HG02588 (cell line): ENCODE data around the gene ZNF580.

Source experiments
- ATAC-seq: cut with Tn5 transposase; IDR thresholded peaks from one replicate; pipeline ENCODE4 v1.9.1; 2021; ENCODE audit warnings: mild to moderate bottlenecking, moderate library complexity; ENCODE audit not compliant: unreplicated experiment

Gene ZNF580

GRCh38 chr19:55674841-55675660 lies 34.2 kb downstream of the ZNF580 start, which contains the start of gene EPN1:
Gene EPN1 (plus strand): TSS chr19:55675226. CDS start chr19:55678628, 3,402 bp downstream.
- ATAC-seq, result peak; percentile 63

DNA sequence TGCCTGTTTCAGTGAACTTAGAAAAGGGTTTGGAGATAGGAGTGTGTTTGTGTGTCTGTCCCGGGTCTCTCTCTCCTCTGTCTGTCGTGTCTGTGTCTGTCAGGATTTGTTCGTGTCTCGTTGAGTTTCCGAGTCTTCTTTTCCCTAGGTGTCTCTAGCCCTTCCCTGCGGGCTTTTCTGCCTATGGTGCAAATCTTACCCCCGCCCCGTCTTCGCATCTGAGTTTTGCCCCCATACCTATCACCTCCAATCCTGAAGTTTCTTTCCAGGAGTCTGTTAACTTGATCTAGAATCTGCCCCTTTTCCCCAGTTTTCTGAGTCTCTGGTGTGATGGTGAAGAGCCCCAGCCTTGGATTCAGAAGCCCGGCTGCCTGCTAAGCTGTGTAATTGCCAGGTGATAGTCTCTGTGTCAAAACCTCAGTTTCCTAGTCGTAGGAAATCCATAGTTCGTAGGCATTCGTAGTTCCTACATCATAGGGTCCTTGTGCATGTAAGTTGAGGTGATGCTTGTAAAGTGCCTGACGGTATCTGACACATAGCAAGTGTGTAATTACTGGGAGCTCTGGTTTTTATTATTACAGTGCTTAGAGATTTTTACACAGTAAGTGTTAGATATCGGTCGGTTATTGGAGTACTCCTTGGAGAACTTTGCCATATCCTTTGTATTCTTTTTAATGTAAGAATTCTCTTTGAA lies 35.0 kb downstream of the ZNF580 start:
- ATAC-seq, result no peak

DNA sequence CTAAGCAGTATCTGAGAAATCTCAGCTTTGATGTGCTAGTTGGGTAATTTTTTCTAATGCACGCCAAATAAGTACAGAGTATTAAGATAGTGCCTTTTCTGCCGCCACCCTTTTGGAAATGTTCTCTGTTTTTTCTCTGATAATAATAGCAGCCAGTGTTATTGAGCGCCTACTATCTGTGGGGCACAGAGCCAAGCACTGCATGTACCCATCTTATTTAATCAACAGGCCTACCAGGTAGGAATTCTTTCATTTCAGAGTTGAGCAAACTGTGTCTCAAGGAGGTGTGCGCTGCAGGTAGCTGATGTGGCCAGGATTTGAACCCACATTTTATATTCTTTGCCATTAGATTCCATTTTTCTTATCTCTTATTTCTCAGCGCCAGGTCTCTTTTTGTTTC lies 35.6 kb downstream of the ZNF580 start:
- no peak for ATAC-seq

DNA sequence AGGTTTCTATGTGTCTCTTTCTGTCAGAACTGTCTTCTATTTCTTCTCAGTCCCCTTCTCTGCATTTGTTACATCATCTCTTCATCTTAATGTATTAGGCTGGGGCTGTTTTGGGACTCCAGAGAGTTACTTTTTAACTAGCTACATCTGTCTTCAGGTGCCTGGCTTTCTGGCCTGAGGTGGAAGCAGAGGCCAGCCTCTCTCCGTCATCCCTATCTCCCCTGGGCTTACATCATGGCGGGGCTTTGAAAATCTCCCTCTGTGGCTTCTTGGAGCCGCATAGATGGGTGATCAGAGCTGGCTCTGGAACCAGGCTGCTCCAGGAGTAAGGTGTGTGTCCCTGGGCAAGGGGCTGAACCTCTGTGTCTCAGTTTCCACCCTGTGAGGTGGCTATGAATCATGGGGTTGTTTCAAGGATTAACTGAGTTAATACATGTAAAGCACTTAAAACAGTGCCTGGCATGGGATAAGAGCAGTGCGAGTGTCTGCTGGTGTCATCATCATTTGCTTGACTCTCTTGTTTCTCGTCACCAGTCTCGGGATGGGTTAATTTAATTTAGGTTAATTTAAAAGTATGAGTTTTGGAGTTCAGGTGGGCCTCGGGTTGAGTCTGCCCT lies 36.2 kb downstream of the ZNF580 start:
- no peak for ATAC-seq

GRCh38 chr19:55677572-55678028 lies 36.8 kb downstream of the ZNF580 start:
- no peak for ATAC-seq

GRCh38 chr19:55678121-55678671 lies 37.4 kb downstream of the ZNF580 start:
- peak; percentile 50 for ATAC-seq

- ATAC-seq, result no peak
Observed at GRCh38 chr19:55679343-55680257, 38.8 kb downstream of the ZNF580 start.

GRCh38 chr19:55680339-55681130 lies 39.7 kb downstream of the ZNF580 start:
- ATAC-seq, result no peak

DNA sequence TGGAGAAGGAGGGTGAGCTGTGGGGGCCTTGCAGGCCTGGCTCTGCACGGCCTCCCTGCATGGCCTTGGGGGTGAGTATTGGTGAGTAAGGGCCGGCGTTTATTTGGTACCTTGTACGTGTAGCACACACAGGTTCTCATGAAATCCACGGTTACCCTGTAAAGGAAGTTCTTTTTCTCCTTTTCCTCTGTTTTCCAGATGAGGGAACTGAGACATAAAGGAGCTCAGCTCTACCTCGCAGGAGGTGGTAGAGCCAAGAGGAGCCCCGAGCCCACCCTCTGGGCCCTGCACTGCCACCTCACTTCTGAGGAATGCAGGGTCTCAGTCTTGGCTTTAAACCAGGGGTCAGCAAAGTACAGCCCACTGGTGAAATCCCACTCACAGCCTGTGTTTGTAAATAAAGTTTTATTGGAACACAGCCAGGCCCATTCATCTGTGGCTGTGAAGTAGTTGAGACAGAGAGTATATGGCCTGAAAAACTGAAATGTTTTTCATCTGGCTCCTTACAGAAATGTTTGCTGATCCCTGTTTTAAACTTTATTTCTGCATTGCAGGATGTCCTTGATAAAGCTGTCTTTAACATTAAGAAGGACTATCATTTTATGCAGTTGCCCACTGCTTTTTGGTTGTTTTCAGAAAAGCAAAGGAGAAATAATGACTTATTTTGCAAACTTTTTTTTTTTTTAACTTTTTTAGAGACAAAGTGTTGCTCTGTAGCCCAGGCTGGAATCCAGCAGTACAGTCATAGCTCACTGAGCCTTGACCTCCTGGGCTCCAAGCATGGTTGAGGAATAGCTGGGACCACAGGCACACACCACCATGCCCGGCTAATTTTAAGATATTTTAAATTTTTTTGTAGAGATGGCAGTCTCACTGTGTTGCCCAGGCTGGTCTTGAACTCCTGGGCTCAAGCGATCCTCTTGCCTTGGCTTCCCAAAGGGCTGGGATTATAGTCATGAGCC lies 40.6 kb downstream of the ZNF580 start:
- ATAC-seq, result no peak

GRCh38 chr19:55683449-55684261 lies 42.9 kb downstream of the ZNF580 start:
- ATAC-seq, result no peak

GRCh38 chr19:55684946-55685681 lies 44.3 kb downstream of the ZNF580 start:
- no peak for ATAC-seq

GRCh38 chr19:55685776-55686175 lies 45.0 kb downstream of the ZNF580 start:
- ATAC-seq, result no peak

DNA sequence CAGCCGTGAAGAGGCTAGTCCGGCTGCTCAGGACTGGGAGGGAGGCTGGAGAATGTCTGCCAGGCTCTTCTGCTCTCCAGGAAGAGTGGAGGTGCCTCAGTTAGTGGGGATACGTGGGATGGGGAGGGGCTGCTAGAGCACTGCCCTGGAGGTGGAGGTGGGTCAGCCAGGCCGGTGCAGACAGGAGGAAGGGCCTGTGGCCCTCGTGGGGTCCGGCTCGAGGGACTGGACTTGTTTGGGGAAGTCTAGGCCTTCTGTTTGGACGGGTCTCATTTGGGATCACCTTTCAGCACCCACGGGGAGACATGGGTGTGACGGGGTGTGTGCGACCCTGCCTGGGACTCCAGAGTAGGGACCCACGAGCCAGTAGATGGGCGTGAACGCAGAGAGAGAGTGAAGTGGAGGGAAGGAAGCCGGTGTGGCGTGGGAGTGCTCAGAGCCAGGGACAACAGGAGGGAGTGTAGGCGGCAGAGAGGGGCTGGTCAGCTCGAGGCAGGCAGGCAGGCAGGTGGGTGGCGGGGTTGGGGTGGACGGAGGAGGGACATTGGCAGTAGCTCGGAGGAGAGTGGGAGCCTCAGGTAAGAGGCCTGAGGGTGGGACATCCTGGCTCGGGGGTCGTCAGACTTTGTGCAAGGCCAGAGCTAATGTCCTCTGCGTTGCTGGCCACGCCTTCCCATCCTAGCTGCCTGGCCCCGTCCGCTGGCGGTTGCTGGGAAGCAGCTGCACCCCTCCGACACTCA lies 45.7 kb downstream of the ZNF580 start:
- ATAC-seq, result no peak

DNA sequence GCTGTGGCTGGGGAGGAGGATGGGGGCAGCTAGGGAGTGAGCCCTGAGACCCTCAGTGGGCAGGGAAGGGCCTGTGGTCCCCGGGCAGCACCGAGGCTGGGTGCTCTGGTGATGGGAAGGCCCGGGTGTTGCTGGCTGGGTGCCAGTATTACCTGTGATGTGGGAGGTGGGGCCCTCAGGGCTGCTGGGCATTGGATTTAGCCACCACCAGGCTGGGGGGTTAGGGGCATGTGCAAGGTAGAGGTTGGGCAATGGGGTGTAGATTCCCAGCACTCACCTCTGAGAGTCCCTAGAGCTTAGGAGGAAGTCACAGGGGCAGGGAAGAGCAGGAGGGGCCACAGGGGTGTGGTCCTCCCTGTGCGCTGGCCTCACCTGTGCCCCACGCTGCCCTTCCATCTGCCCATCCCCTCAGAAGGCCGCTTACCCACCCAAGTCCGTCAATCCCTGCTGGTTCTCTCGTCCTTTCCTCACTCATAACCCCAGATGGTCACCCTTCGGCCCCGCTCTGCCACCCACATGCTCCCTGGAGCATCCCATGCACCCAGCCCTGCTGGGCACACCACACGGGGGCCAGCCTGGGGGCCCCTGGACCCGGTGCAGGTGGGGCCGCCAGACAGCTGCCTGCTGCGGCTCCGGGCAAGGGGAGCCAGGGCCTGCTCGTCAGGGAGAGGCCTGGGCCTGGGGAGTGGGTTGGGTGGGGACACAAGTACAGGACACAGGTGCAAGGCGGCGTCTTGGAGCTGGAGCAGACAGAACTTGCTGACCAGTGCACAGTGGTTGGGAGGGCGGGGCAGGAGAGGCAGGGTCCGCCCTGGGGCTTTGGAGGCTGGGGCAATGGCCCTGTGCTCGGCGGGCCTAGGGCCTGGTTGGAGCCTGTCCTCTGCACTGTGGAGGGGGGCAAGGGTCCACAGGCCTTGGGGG lies 46.7 kb downstream of the ZNF580 start:
- ATAC-seq, result no peak
